HG03558 (cell line): ENCODE data around the gene KRT6C.

Experiments
- ATAC-seq: cut with Tn5 transposase; IDR thresholded peaks from one replicate; pipeline ENCODE4 v1.9.1; 2021; ENCODE audit warnings: moderate number of reproducible peaks; ENCODE audit not compliant: unreplicated experiment; ENCODE audit errors: extremely low read depth

KRT6C gene

GRCh38 chr12:52473768-52474167 lies at the start of gene KRT6C:
Gene KRT6C, minus strand, starts transcription at chr12:52473805. Its CDS starts 68 bp downstream, at chr12:52473737.
- no peak for ATAC-seq

- no peak for ATAC-seq
Measured at GRCh38 chr12:52522346-52523011, 48.9 kb upstream of the KRT6C start.

GRCh38 chr12:52521568-52522266 lies 48.1 kb upstream of the KRT6C start:
- ATAC-seq: no peak

GRCh38 chr12:52521175-52521567 lies 47.6 kb upstream of the KRT6C start:
- ATAC-seq: no peak

- ATAC-seq: no peak
Measured at GRCh38 chr12:52519826-52520662, 46.4 kb upstream of the KRT6C start, which contains the start of gene KRT5. Gene KRT5, minus strand, starts transcription at chr12:52520394. Its CDS starts 98 bp downstream, at chr12:52520296.

GRCh38 chr12:52519387-52519703 lies 45.7 kb upstream of the KRT6C start:
- ATAC-seq: no peak

- no peak for ATAC-seq
Measured at GRCh38 chr12:52518574-52519386, 45.2 kb upstream of the KRT6C start.

GRCh38 chr12:52517888-52518287 lies 44.3 kb upstream of the KRT6C start:
- ATAC-seq: no peak

GRCh38 chr12:52517005-52517835 lies 43.6 kb upstream of the KRT6C start:
- ATAC-seq: no peak

GRCh38 chr12:52515927-52516831 lies 42.6 kb upstream of the KRT6C start:
- no peak for ATAC-seq

GRCh38 chr12:52515319-52515646 lies 41.7 kb upstream of the KRT6C start:
- ATAC-seq: no peak

GRCh38 chr12:52514471-52515318 lies 41.1 kb upstream of the KRT6C start:
- ATAC-seq: no peak

GRCh38 chr12:52513736-52514135 lies 40.1 kb upstream of the KRT6C start:
- no peak for ATAC-seq

- ATAC-seq: no peak
Measured at GRCh38 chr12:52508211-52508610, 34.6 kb upstream of the KRT6C start.

GRCh38 chr12:52506858-52507715 lies 33.5 kb upstream of the KRT6C start:
- no peak for ATAC-seq

GRCh38 chr12:52502877-52503276 lies 29.3 kb upstream of the KRT6C start:
- ATAC-seq: no peak

- no peak for ATAC-seq
Measured at GRCh38 chr12:52501490-52501889, 27.9 kb upstream of the KRT6C start.
